Retina (tissue), 1 donor: ENCODE measurements around the gene ZSCAN23.
"Not testable (repeated sequence)": the region's sequence is repeated elsewhere in the genome, so short reads cannot be mapped to it uniquely, and the experiment has no call there.

Source experiments
- DNase-seq: peaks from one replicate; pipeline ENCODE4 v3.0.0-alpha.2; 2016

ZSCAN23 gene

DNA sequence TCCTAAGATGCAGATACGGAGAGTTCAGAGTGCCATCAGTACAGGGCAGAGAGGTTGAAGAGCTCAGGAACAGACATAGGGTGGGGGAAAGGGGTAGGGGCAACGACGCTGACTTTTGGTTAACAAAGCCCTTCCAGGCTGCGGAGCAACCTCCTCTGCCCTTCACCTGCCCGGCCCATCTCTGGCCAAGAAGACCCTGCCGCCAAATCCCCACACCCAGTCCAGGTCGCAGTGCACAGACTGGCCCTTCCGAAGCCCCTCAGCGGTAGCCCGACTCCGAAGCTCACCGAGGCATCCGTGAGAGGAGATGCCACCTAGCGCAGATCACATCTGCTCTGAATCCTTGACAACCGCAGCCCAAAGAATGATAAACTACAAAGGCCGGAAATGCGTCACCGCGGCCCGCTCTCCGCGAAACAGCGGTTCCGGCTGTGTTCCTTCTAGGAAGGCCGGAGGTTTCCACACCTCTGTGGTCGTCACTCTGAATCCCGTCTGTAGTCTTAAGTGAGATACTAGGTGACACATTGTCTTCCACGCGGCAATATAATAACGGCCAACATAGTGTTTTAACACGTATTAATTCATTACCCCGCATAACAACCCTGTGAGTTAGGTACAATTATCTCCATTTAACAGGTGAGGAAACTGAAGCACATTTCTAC is at the start of gene ZSCAN23:
ZSCAN23 (minus strand) TSS at position 380 of the 662 bp plus-strand sequence. CDS start 7,225 bp downstream, outside the sequence.
- peak; percentile 93 for DNase-seq

GRCh38 chr6:28491984-28492317 is 48.7 kb upstream of the ZSCAN23 start:
- DNase-seq = no peak

DNA sequence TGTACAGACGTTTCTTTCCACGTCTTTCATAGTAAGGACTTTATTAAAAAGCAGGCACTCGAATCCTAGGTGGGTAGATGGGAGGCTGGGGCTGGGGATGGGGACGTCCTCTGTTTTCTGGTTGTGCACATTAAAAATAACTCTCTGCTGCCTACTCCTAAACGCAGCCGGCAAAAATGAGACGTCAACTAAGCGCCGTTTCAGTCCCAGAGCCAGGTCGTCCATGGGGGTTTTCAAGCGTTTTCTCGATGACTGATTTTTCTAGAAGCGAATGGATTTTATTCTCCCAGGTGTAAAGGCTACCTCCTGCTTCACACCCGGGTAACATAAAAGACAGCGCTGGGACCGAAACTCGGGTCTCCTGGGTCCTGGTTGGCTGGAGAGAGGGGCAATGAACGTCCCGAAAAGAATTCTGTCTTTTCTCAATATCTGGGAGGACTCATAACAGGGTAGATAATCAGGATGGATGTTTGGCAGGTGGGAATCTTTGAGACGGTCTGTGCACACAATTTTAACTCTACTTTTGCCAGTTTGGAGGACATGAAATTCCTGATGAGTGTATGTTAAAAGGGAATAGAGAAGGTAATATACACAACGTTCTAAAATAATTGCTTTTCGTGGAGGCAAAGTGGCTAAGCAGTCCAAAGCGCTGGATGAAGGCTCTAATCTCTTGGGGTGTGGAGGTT is 47.1 kb upstream of the ZSCAN23 start:
- DNase-seq = no peak

- peak; percentile 69 for DNase-seq
These were observed 46.3 kb upstream of the ZSCAN23 start for GRCh38 chr6:28489366-28490204.

DNA sequence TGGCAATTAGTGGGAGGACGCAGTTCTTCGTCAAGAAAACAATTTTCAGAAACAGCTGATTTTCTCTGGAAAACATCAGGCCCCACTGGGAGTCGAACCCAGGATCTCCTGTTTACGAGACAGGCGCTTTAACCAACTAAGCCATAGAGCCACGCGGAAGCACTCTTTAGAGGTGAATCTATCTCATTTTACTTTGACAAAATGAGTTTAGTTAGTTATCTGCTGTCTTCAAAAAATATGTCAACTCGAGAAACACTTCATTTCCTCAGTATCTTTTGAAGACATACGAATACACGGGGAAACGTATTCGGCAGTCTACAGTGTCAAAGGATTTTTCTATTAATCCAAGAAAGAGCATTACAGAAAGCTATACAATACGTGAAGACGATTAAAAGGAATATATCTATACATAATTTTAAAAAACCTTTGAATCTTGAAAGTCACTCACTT is 45.6 kb upstream of the ZSCAN23 start:
- peak; percentile 27 for DNase-seq

DNA sequence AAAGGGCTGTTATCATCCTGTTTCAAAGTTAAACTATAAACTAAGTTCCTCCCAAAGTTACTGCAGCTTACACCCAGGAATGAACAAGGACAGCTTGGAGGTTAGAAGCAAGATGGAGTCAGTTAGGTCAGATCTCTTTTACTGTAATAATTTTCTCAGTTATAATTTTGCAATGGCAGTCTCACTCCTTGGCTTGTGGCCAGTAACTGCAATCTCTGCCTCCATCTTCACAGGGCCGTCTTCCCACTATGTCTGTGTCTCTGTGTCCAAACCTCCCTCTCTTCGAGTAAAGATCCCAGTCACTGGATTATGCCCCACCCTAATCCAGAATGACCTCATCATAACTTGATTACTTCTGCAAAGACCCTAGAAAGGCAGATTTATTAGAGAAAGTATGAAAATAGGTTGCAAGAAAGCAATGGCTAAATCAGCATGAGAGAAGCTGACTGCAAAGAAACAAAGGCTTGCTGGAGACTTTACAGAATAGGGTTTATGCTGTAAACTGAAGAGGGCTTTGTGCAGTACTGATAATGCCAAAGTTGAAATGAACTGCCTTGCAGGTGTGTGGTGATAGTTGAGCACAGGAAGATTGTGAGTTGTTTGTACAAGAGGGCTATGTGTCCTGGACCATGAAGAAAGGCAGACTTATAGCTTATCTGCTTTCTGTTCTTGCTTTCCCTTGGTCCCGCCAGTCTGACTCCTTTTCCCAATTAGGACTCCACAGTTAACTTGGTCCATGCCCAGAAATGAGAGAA is 43.9 kb upstream of the ZSCAN23 start:
- no peak for DNase-seq

GRCh38 chr6:28486533-28486932 is 43.2 kb upstream of the ZSCAN23 start:
- DNase-seq = no peak

GRCh38 chr6:28485482-28485881 is 42.2 kb upstream of the ZSCAN23 start:
- no peak for DNase-seq

DNA sequence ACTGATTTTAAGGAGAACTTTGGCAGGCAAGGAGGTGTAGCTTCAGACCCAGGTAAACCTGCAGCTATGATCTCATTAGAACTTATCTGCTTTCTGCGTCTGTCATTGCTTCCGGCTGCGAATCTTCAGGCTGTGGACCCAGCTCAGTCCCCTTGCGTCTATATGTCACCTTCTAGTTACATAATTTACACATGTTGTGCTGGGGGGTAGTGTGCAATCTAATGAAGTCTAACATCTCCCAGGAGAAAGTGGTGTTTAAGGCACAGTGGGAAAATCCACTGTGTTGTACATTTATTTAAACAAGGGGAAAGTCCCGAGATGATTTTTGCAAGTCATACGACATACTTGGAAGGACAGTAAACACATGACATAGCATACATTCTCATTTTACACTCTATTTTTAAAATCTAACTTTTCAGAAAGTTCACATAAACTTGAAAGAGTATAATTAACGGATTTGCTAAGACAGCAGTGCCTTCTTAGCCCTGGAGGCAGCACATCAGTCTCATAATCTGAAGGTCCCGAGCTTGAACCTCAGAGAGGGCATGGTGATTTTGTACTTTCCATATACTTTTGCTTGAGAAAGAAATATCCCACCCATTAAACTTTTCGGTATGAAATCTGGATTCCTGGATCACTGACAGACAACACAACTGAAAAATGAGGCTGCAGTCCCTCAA is 37.1 kb upstream of the ZSCAN23 start:
- no peak for DNase-seq

GRCh38 chr6:28478518-28478917 is 35.2 kb upstream of the ZSCAN23 start:
- no peak for DNase-seq

- DNase-seq = peak; percentile 42
These were observed 31.3 kb upstream of the ZSCAN23 start for GRCh38 chr6:28474441-28475219.

GRCh38 chr6:28469153-28469745 is 26.0 kb upstream of the ZSCAN23 start:
- DNase-seq = not testable (repeated sequence)

- DNase-seq = no peak
These were observed 24.8 kb upstream of the ZSCAN23 start for GRCh38 chr6:28468056-28468455.

GRCh38 chr6:28462401-28462800 is 19.1 kb upstream of the ZSCAN23 start:
- no peak for DNase-seq

- no peak for DNase-seq
These were observed 15.3 kb upstream of the ZSCAN23 start for GRCh38 chr6:28458568-28458967.

DNA sequence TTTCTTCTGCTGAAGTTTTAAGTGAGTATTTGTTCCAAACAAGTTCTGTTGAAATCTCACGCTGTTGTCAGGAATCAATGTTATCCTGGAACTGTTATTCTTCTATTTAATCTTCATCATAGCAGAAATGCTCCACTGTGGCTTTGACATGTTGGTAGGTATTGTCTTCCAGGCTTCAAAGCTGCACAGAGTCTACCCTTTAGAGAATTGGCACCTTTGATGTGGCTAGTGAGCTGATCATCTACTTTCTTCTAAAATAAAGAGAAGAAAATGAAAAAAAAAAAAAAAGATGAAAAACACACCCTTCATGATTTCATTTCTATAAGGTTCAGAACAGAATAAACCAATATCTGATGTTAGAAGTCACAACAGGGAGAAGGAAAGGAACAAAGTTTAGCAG is 5.8 kb upstream of the ZSCAN23 start:
- no peak for DNase-seq

GRCh38 chr6:28447512-28447906 is 4.2 kb upstream of the ZSCAN23 start:
- not testable (repeated sequence) for DNase-seq

DNA sequence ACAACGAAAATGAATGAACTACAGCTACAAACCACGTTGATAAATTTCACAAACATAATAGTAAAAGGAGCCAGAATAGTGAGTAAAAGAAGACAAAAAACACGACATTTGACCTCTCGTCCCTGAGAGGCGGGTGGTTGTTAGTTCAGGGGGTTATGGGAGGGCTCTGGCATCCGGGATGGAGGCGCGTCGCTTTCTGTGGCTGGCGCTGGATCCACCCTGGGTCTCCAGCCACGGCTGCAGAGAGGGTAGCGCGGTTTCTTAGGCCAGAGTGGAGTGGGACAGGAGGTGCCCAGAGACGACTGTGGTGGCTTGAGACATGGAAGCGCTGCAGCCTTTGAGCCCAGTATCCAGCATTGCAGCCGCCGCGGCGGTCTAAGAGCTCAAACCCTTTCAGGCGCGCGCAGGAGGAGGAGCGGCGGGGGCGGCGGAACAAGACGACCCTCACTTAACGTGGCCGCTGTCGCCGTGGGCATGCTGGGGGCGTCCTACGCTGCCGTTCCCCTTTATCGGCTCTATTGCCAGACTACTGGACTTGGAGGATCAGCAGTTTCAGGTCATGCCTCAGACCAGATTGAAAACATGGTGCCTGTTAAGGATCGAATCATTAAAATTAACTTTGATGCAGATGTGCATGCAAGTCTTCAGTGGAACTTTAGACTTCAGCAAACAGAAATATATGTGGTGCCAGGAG is 3.7 kb upstream of the ZSCAN23 start:
- peak; percentile 82 for DNase-seq

- not testable (repeated sequence) for DNase-seq
These were observed 1.5 kb upstream of the ZSCAN23 start for GRCh38 chr6:28444759-28445158.

- peak; percentile 25 for DNase-seq
These were observed 705 bp downstream of the ZSCAN23 start for GRCh38 chr6:28442586-28442985.
